GM21717 (cell line): ENCODE measurements around the gene CACNG7.

Experiments used
- ATAC-seq: cut with Tn5 transposase; IDR thresholded peaks from one replicate; pipeline ENCODE4 v1.9.1; 2021; ENCODE audit warnings: mild to moderate bottlenecking, moderate library complexity; ENCODE audit not compliant: unreplicated experiment

CACNG7 gene

GRCh38 chr19:53980539-53981375, 71.7 kb downstream of the CACNG7 start:
- ATAC-seq = no peak

- ATAC-seq = no peak
These were observed 72.4 kb downstream of the CACNG7 start for GRCh38 chr19:53981376-53981951.

DNA sequence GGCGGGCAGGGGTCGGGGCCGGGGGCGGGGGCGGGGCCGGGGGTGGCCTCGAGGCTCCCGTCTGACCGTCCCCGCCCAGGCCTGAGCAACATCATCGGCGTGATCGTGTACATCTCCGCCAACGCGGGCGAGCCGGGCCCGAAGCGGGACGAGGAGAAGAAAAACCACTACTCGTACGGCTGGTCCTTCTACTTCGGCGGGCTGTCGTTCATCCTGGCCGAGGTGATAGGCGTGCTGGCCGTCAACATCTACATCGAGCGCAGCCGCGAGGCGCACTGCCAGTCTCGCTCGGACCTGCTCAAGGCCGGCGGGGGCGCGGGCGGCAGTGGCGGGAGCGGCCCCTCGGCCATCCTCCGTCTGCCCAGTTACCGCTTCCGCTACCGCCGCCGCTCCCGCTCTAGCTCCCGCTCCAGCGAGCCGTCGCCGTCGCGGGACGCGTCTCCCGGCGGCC, 72.9 kb downstream of the CACNG7 start:
- ATAC-seq = no peak

GRCh38 chr19:53982611-53983010, 73.5 kb downstream of the CACNG7 start:
- no peak for ATAC-seq

- no peak for ATAC-seq
These were observed 74.6 kb downstream of the CACNG7 start for GRCh38 chr19:53983457-53984289.

GRCh38 chr19:53985863-53986262, 76.8 kb downstream of the CACNG7 start:
- no peak for ATAC-seq

DNA sequence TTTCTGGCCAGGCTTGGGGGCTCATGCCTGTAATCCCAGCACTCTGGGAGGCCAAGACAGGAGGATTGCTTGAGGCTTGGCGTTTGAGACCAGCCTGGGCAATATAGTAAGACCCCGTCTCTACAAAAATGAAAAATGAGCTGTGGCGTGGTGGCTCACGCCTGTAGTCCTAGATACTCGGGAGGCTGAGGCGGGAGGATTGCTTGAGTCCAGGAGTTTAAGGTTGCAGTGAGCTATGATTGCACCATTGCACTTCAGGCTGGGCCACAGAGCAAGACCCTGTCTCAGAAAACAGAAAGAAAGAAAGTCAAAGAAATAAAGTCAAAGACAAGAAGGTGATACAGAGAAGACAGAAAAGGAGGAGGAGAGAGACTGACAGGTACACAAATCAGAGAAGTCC, 79.9 kb downstream of the CACNG7 start:
- no peak for ATAC-seq

GRCh38 chr19:53989600-53990533, 80.8 kb downstream of the CACNG7 start:
- ATAC-seq = no peak

DNA sequence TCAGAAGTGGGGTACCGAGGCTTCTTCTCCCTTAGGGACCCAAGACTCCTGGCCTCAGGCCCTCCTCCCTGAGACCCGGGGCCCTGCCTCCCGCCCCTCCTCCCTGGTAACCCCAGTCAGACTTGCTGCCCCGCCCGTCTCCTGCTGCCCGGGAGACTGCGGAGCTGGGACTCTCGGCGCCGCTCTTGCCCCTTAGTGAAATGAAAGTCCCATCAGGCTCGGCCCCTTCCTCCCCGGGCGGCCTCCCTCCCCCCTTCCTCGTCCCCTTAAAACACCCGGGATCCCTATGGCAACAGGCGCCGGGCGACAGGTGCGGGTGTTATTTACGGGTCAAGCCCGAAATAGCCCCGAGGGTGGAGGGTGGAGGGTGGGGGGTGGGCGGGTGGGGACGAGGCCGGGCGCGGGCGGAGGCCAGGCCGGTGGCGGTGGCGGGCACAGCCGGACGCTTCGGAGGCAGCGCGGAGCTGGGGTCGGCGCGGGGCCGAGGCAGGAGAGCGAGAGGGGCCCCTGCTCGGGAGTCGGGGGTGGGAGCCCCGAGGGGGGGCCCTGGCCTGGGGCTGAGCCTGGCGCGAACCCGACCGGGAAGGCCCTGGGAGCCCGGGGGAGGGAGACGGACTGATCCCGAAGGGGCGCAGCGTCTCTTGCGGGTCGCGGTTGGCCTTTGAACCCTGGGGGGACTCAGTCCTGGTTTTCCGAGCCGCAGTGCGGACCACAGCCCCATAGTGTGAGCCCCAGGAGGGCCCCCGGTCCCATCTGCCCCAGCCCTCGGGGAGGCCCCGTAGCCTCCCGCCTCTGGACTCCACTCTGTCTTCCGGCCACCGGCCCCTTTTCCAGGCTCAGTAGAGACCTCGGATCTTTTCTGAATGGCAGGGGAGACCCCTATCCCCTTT, 82.4 kb downstream of the CACNG7 start, which contains the start of gene CACNG6:
CACNG6 (plus strand) TSS at position 414 of the 890 bp plus-strand sequence. CDS start 1,241 bp downstream, outside the sequence.
- no peak for ATAC-seq

DNA sequence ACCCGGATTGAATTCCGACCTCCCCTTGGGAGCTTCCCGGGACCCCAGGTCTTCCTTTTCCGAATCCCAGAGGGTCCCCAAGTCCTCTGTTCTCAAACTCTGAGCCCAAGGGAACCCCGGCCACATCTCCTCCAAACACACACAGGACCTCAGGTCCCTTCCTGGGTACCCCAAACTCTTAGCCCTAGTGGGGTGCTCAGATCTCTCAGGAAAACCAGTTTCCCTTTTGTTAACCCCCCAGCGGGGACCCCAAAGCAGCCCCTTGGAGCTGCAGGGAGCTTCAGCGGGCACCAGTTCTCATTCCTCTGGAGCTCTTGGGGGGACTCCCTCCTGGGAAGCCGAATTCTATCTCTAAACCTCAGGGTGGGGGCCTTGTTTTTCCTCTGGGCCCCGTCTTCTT, 83.1 kb downstream of the CACNG7 start:
- ATAC-seq = no peak

DNA sequence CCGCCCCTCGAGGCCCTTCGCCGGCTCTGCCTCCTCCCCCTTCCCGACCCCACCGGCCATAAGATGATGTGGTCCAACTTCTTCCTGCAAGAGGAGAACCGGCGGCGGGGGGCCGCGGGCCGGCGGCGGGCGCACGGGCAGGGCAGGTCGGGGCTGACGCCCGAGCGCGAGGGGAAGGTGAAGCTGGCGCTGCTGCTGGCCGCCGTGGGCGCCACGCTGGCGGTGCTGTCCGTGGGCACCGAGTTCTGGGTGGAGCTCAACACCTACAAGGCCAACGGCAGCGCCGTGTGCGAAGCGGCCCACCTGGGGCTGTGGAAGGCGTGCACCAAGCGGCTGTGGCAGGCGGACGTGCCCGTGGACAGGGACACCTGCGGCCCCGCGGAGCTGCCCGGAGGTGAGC, 83.7 kb downstream of the CACNG7 start:
- ATAC-seq = no peak

- no peak for ATAC-seq
These were observed 84.4 kb downstream of the CACNG7 start for GRCh38 chr19:53993448-53993847.
